Measurements from ENCODE around the gene SCAMP2. TPM values are rescaled to one million over a fixed set of nuclear protein-coding genes. Genes with fewer than 3 reads are reported as not detected.

The SCAMP2 gene
- total and polyA plus RNA-seq, 2 donors (not counting 1 experiment from before 2014, with no cell fraction given) = 85.1 to 105 TPM

GRCh38 chr15:74816624-74817369 lies 56.4 kb downstream of the SCAMP2 start:
- POLR2A ChIA-PET = no interaction called here
- 87% methylated on average over 10 of the region's 19 CpGs for WGBS (ENCODE audit: insufficient coverage)
- Histone ChIP-seq H3K79me2 (ENCODE audit: control insufficient read depth, insufficient read depth, low read length) (peaks cover 21% of the 10 kb centered on the region), H3K4me2 (replicated peaks; ENCODE audit: low read depth, low read length, poor library complexity, severe bottlenecking) (no peak overlapping the region), H3K27ac (ENCODE audit: low read length in 2 of 2) (no peak overlapping the region), H3K4me3 (ENCODE audit: control extremely low read depth in 1 of 5, extremely low read depth in 1 of 5, insufficient read depth in 1 of 5, low read depth in 2 of 5, low read length in 4 of 5) (no peak overlapping the region), H3K9ac (ENCODE audit: low read length) (no peak overlapping the region), H4K20me1 (ENCODE audit: control insufficient read depth, insufficient read depth, low read length, poor library complexity, severe bottlenecking) (no peaks in the 10 kb centered on the region), H2AFZ (ENCODE audit: insufficient read depth, low read depth, low read length, poor library complexity, severe bottlenecking) (no peak overlapping the region), H3K27me3 (replicated peaks in 1 of 4; ENCODE audit: control extremely low read depth in 1 of 4, control insufficient read depth in 3 of 4, insufficient read depth in 4 of 4, low read length in 3 of 4) (peaks cover 0 to 11% (median 2%) of the 10 kb centered on the region in 4 experiments), H3K9me3 (ENCODE audit: control extremely low read depth in 1 of 3, control insufficient read depth in 2 of 3, insufficient read depth in 1 of 3, low read length in 2 of 3) (no peaks in the 10 kb centered on the region), H3K4me1 (ENCODE audit: control insufficient read depth in 2 of 2, insufficient read depth in 2 of 2, low read length in 2 of 2) (peaks cover 33 to 49% of the 10 kb centered on the region in 2 donors), H3K36me3 (replicated peaks in 1 of 2; ENCODE audit: control extremely low read depth in 1 of 2, control insufficient read depth in 1 of 2, extremely low read depth in 1 of 2, insufficient read depth in 2 of 2, low read length in 1 of 2) (no peaks in the 10 kb centered on the region)
- TF ChIP-seq CTCF (IDR thresholded peaks at IDR 0.05) (no peak), EZH2 (IDR thresholded peaks at IDR 0.05; ENCODE audit: borderline replicate concordance, insufficient read depth, low read depth, low read length, poor library complexity, severe bottlenecking) (no peak)
- CTCF ChIA-PET = interaction anchor here (1.0 to 1.3 kb wide), 4 partner anchors 17 to 134 kb away, joined by 3 to 5 read pairs (median 4); no protein-coding TSS in a partner anchor
- no peak overlapping the region for H3K27ac Mint-ChIP-seq
- H3K27me3 Mint-ChIP-seq = no peaks in the 10 kb centered on the region
- no peak for ATAC-seq (ENCODE audit: low read depth)
- intact Hi-C loops (cut with micrococcal nuclease) = no loop called here
- no peaks in the 10 kb centered on the region for H3K9me3 Mint-ChIP-seq (ENCODE audit: insufficient read depth)
- no peak for DNase-seq
- peaks cover 40% of the 10 kb centered on the region for H3K4me1 Mint-ChIP-seq
- H3K4me3 Mint-ChIP-seq = no peak overlapping the region

GRCh38 chr15:74815961-74816360 lies 57.2 kb downstream of the SCAMP2 start:
- intact Hi-C loops (cut with micrococcal nuclease) = no loop called here
- no peak for TF ChIP-seq EZH2 (IDR thresholded peaks at IDR 0.05; ENCODE audit: borderline replicate concordance, insufficient read depth, low read depth, low read length, poor library complexity, severe bottlenecking)
- no peak for TF ChIP-seq CTCF (IDR thresholded peaks at IDR 0.05)
- H3K4me3 ChIP-seq (ENCODE audit: control extremely low read depth in 1 of 5, extremely low read depth in 1 of 5, insufficient read depth in 1 of 5, low read depth in 2 of 5, low read length in 4 of 5) = no peak overlapping the region
- ChIA-PET CTCF (interaction anchor here (0.6 to 1.6 kb wide), 5 partner anchors 15 to 134 kb away, joined by 4 to 5 read pairs (median 5); no protein-coding TSS in a partner anchor), POLR2A (no interaction called here)
- Mint-ChIP-seq H3K27me3 (no peaks in the 10 kb centered on the region), H3K9me3 (ENCODE audit: insufficient read depth) (no peaks in the 10 kb centered on the region), H3K27ac (no peak overlapping the region), H3K4me3 (no peak overlapping the region), H3K4me1 (peaks cover 32% of the 10 kb centered on the region)
- H3K9ac ChIP-seq (ENCODE audit: low read length) = no peak overlapping the region
- no peak overlapping the region for H2AFZ ChIP-seq (ENCODE audit: insufficient read depth, low read depth, low read length, poor library complexity, severe bottlenecking)
- no peaks in the 10 kb centered on the region for H4K20me1 ChIP-seq (ENCODE audit: control insufficient read depth, insufficient read depth, low read length, poor library complexity, severe bottlenecking)
- H3K4me2 ChIP-seq (replicated peaks; ENCODE audit: low read depth, low read length, poor library complexity, severe bottlenecking) = no peak overlapping the region
- peaks cover 17% of the 10 kb centered on the region for H3K79me2 ChIP-seq (ENCODE audit: control insufficient read depth, insufficient read depth, low read length)
- H3K9me3 ChIP-seq (ENCODE audit: control extremely low read depth in 1 of 3, control insufficient read depth in 2 of 3, insufficient read depth in 1 of 3, low read length in 2 of 3) = no peaks in the 10 kb centered on the region
- H3K27ac ChIP-seq (ENCODE audit: low read length in 2 of 2) = no peak overlapping the region
- peaks cover 0 to 11% (median 2%) of the 10 kb centered on the region in 4 experiments for H3K27me3 ChIP-seq (replicated peaks in 1 of 4; ENCODE audit: control extremely low read depth in 1 of 4, control insufficient read depth in 3 of 4, insufficient read depth in 4 of 4, low read length in 3 of 4)
- 94% methylated on average over 14 of the region's 15 CpGs for WGBS (ENCODE audit: insufficient coverage)
- peaks cover 25 to 41% of the 10 kb centered on the region in 2 donors for H3K4me1 ChIP-seq (ENCODE audit: control insufficient read depth in 2 of 2, insufficient read depth in 2 of 2, low read length in 2 of 2)
- DNase-seq (no peak), ATAC-seq (ENCODE audit: low read depth) (no peak)
- H3K36me3 ChIP-seq (replicated peaks in 1 of 2; ENCODE audit: control extremely low read depth in 1 of 2, control insufficient read depth in 1 of 2, extremely low read depth in 1 of 2, insufficient read depth in 2 of 2, low read length in 1 of 2) = no peaks in the 10 kb centered on the region

Measured in B cell (primary cell).